GM23338 (cell line): ENCODE results near the gene HDDC3. TPM values are rescaled to one million over a fixed set of nuclear protein-coding genes. Genes with fewer than 3 reads are reported as not detected.
"Not testable (repeated sequence)": the region's sequence is repeated elsewhere in the genome, so short reads cannot be mapped to it uniquely, and the experiment has no call there.

ENCODE experiments used
- ATAC-seq: fragments of 200-7000 bp; cut with Tn5 transposase; 3 replicates; pipeline ENCODE4 v1.9.1; 2020
- DNase-seq: peaks from one replicate; pipeline ENCODE4 v3.0.0-alpha.2; 2015; ENCODE audit warnings: low spot score
- H2AFZ ChIP-seq: fragments of 200-600 bp; sonication (generic); 2 replicates; pipeline ENCODE4 v1.8.0; 2016; ENCODE audit warnings: antibody characterized with exemption, mild to moderate bottlenecking, moderate library complexity
- H3F3A ChIP-seq: fragments of 200-600 bp; sonication (generic); replicated peaks from 2 replicates; pipeline ENCODE4 v1.8.0; 2017; ENCODE audit warnings: antibody characterized with exemption, mixed run types, low read depth
- H3K27ac ChIP-seq: fragments of 200-600 bp; sonication (generic); 2 replicates; pipeline ENCODE4 v1.6.1; 2016; ENCODE audit warnings: low read depth
- H3K27me3 ChIP-seq: fragments of 200-600 bp; sonication (generic); 2 replicates; pipeline ENCODE4 v1.8.0; 2016; ENCODE audit warnings: mild to moderate bottlenecking, mixed run types, moderate library complexity; ENCODE audit not compliant: insufficient read depth
- H3K36me3 ChIP-seq: fragments of 200-600 bp; sonication (generic); 2 replicates; pipeline ENCODE4 v1.8.0; 2016; ENCODE audit warnings: mild to moderate bottlenecking; ENCODE audit not compliant: insufficient read depth
- H3K4me1 ChIP-seq: fragments of 200-600 bp; sonication (generic); 2 replicates; pipeline ENCODE4 v1.8.0; 2016; ENCODE audit warnings: mild to moderate bottlenecking, moderate library complexity; ENCODE audit not compliant: insufficient read depth
- H3K4me2 ChIP-seq: fragments of 200-600 bp; sonication (generic); 2 replicates; pipeline ENCODE4 v1.7.1; 2017; ENCODE audit warnings: mixed run types
- H3K4me3 ChIP-seq: fragments of 200-600 bp; sonication (generic); 2 replicates; pipeline ENCODE4 v1.6.1; 2016; ENCODE audit warnings: mixed run types
- H3K79me2 ChIP-seq: fragments of 200-600 bp; sonication (generic); replicated peaks from 2 replicates; pipeline ENCODE4 v1.8.0; 2017; ENCODE audit warnings: mild to moderate bottlenecking; ENCODE audit not compliant: insufficient read depth
- H3K9me2 ChIP-seq: fragments of 200-600 bp; sonication (generic); 2 replicates; pipeline ENCODE4 v1.8.0; 2017; ENCODE audit not compliant: insufficient read depth
- H4K20me1 ChIP-seq: fragments of 200-600 bp; sonication (generic); replicated peaks from 2 replicates; pipeline ENCODE4 v1.8.0; 2017; ENCODE audit warnings: mild to moderate bottlenecking; ENCODE audit not compliant: insufficient read depth
- H3K27ac Mint-ChIP-seq: 2 replicates; pipeline ENCODE4 v1.8.0; 2020; ENCODE audit warnings: inconsistent platforms, mild to moderate bottlenecking, moderate library complexity, mixed read lengths
- H3K27me3 Mint-ChIP-seq: 3 replicates; pipeline ENCODE4 v1.8.0; 2022; ENCODE audit warnings: low read depth, mild to moderate bottlenecking, moderate library complexity, mixed read lengths, inconsistent platforms; ENCODE audit not compliant: insufficient read depth, poor library complexity
- H3K36me3 Mint-ChIP-seq: 3 replicates; pipeline ENCODE4 v1.8.0; 2021; ENCODE audit warnings: low read depth, mild to moderate bottlenecking, inconsistent platforms, moderate library complexity, mixed read lengths
- H3K4me1 Mint-ChIP-seq: 3 replicates; pipeline ENCODE4 v1.8.0; 2020; ENCODE audit warnings: mild to moderate bottlenecking, inconsistent platforms, mixed read lengths
- H3K4me3 Mint-ChIP-seq: 3 replicates; pipeline ENCODE4 v1.8.0; 2021; ENCODE audit warnings: moderate library complexity, mild to moderate bottlenecking, inconsistent platforms, mixed read lengths
- H3K9me3 Mint-ChIP-seq: 3 replicates; pipeline ENCODE4 v1.8.0; 2020; ENCODE audit warnings: moderate library complexity, mild to moderate bottlenecking, inconsistent platforms, mixed read lengths
- CREB1 ChIP-seq: fragments of 250-450 bp; sonication (Bioruptor Pico); IDR thresholded peaks from 2 replicates; pipeline ENCODE4 v1.5.0; 2020; ENCODE audit warnings: low read depth, mild to moderate bottlenecking, moderate library complexity
- CTCF ChIP-seq, 2 experiments: fragments of 200-600 bp in 1 of 2; sonication (generic) in 1 of 2; conservative IDR thresholded peaks; 2 replicates each; pipeline versions ENCODE4 v1.5.1 to v1.6.1; 2016 to 2017; ENCODE audit warnings: antibody characterized with exemption in 2 of 2, low read depth in 2 of 2, mild to moderate bottlenecking in 2 of 2, moderate library complexity in 1 of 2
- ETS1 ChIP-seq: IDR thresholded peaks from 2 replicates; pipeline ENCODE4 v1.6.1; 2016; ENCODE audit warnings: antibody characterized with exemption
- EZH2 ChIP-seq: fragments of 200-600 bp; sonication (generic); IDR thresholded peaks from one replicate; pipeline ENCODE4 v1.8.0; 2017; ENCODE audit warnings: antibody characterized with exemption, mild to moderate bottlenecking, low read depth; ENCODE audit not compliant: unreplicated experiment
- NANOG ChIP-seq: IDR thresholded peaks from 2 replicates; pipeline ENCODE4 v1.6.1; 2016; ENCODE audit warnings: antibody characterized with exemption, borderline replicate concordance
- POLR2AphosphoS5 ChIP-seq: IDR thresholded peaks from 2 replicates; pipeline ENCODE4 v1.6.1; 2016; ENCODE audit warnings: antibody characterized with exemption, low read depth
- STAT1 ChIP-seq: IDR thresholded peaks from one replicate; pipeline ENCODE4 v1.6.1; 2016; ENCODE audit warnings: antibody characterized with exemption; ENCODE audit not compliant: unreplicated experiment
- ZNF114 ChIP-seq: fragments of 250-450 bp; sonication (Bioruptor Pico); IDR thresholded peaks from 2 replicates; pipeline ENCODE4 v1.5.0; 2020; ENCODE audit warnings: mild to moderate bottlenecking, moderate library complexity
- ZNF462 ChIP-seq: fragments of 250-450 bp; sonication (Bioruptor Pico); IDR thresholded peaks from 2 replicates; pipeline ENCODE4 v1.5.0; 2020; ENCODE audit warnings: mild to moderate bottlenecking, moderate library complexity
- polyA plus RNA-seq: library from polyadenylated mRNA; unstranded; fragments of >200 nt; fragmentation: Nextera tagmentation; extraction: Ambion mirVana; gene quantifications from 2 replicates; pipeline ENCODE4 v1.2.1, GENCODE V29; 2016
- total RNA-seq: library from RNA; depleted of rRNA; stranded (reverse); fragments of >200 nt; shearing (Covaris generic); gene quantifications from 2 replicates; pipeline ENCODE4 v1.2.3, GENCODE V29; 2014

HDDC3 gene
- total and polyA plus RNA-seq, 2 experiments from 2014 or later = 17.4 to 19.0 TPM

- not testable (repeated sequence) for H3K27ac Mint-ChIP-seq, H3K4me3 Mint-ChIP-seq, H3K9me2 ChIP-seq, H3K9me3 Mint-ChIP-seq, H3K79me2 ChIP-seq, H3K4me1 ChIP-seq, ATAC-seq, H3K27me3 Mint-ChIP-seq, H3K36me3 ChIP-seq, H2AFZ ChIP-seq, H3K27me3 ChIP-seq, H3K36me3 Mint-ChIP-seq, DNase-seq, H3K27ac ChIP-seq, H4K20me1 ChIP-seq, H3K4me3 ChIP-seq, H3F3A ChIP-seq, H3K4me2 ChIP-seq
- peaks cover 15% of the 10 kb centered on the region for H3K4me1 Mint-ChIP-seq
Observed at GRCh38 chr15:90928106-90928505, 4.2 kb downstream of the HDDC3 start.

- not testable (repeated sequence) for H3K36me3 ChIP-seq, DNase-seq, H3K27me3 ChIP-seq, H3K27ac ChIP-seq, H3K4me2 ChIP-seq, H3K36me3 Mint-ChIP-seq, H3K79me2 ChIP-seq, H3K9me2 ChIP-seq, H3F3A ChIP-seq, H3K9me3 Mint-ChIP-seq, H3K4me1 ChIP-seq, H3K4me3 Mint-ChIP-seq, H3K4me3 ChIP-seq, H2AFZ ChIP-seq, H3K27me3 Mint-ChIP-seq, H4K20me1 ChIP-seq, ATAC-seq, H3K27ac Mint-ChIP-seq
- H3K4me1 Mint-ChIP-seq = peaks cover 16% of the 10 kb centered on the region
Observed at GRCh38 chr15:90926766-90927165, 5.6 kb downstream of the HDDC3 start.

- H3K36me3 Mint-ChIP-seq = peaks cover 4% of the 10 kb centered on the region; the same call in 2 of the 3 replicates
- Histone ChIP-seq H3K4me3 (no peak overlapping the region), H3K4me2 (no peak overlapping the region), H3K27me3 (no peaks in the 10 kb centered on the region), H3K27ac (0 out of 2 replicates have a peak overlapping the region, but pooled peaks have one; percentile 2), H3K9me2 (no peaks in the 10 kb centered on the region), H3F3A (no peaks in the 10 kb centered on the region), H3K79me2 (no peaks in the 10 kb centered on the region), H2AFZ (no peak overlapping the region), H4K20me1 (no peaks in the 10 kb centered on the region), H3K4me1 (0 out of 2 replicates have a peak, but pooled peaks cover 6% of the 10 kb centered on the region), H3K36me3 (no peaks in the 10 kb centered on the region)
- DNase-seq = no peak
- H3K9me3 Mint-ChIP-seq = no peaks in the 10 kb centered on the region
- H3K27me3 Mint-ChIP-seq = peaks cover 2% of the 10 kb centered on the region
- ATAC-seq = no peak
- H3K4me3 Mint-ChIP-seq = no peak overlapping the region
- peaks cover 4% of the 10 kb centered on the region; the same call in 2 of the 3 replicates for H3K4me1 Mint-ChIP-seq
- H3K27ac Mint-ChIP-seq = no peak overlapping the region; the same call in 1 of the 2 replicates
- TF ChIP-seq POLR2AphosphoS5 (no peak), ZNF114 (CRISPR knock-in tag) (no peak), ZNF462 (CRISPR knock-in tag) (no peak), STAT1 (no peak), CTCF (conservative IDR thresholded peaks at IDR 0.05; ENCODE audit: low read depth in 2 of 2) (no peak), CREB1 (no peak), NANOG (no peak), EZH2 (no peak), ETS1 (no peak)
Observed at GRCh38 chr15:90924375-90924774, 8.0 kb downstream of the HDDC3 start.
